Germinal center (tissue), 1 donor: ENCODE measurements around the gene ARHGAP22.
A peak's percentile ranks its signal among the peaks of the same experiment; 100 is the strongest.

Source experiments
- DNase-seq: peaks from one replicate; pipeline ENCODE4 v3.0.0; 2012; ENCODE audit warnings: mixed read lengths, low spot score

Gene ARHGAP22

GRCh38 chr10:48552946-48553564 is 51.8 kb downstream of the ARHGAP22 start:
- no peak for DNase-seq

DNA sequence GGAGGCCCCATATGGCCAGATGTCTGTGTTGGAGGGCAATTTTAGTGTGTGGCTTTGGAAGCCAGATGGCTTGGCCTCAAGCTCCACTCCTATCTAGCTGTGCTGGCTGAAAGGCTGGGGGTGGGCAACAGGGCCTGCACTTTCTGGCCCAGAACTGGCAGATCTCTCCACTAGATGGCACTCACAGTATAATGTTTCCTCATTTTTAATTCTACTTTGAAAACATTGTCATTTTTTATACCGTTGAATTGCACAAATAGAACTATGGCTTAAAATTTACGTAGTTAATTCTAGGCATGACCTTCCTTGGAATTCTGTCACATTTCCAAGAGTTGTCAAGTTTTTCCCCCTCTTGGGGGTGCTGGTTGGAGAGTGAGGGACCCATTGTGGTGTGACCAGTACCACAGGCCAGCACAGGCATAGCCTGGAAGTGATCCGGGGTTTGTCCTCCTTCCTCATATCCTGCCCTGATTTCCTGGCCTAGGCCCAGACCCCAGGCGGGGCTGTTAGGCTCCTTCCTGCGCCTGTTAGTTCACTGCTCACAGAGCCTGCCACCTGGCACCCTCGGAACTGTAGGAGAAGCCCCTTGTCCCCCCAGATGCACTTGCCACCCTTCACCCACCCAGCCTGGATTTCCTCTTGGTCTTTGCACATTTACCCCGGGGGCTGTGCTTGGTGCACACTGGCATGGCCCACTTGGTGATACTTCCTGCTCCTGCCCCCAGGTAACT is 52.8 kb downstream of the ARHGAP22 start:
- DNase-seq = peak; percentile 77

DNA sequence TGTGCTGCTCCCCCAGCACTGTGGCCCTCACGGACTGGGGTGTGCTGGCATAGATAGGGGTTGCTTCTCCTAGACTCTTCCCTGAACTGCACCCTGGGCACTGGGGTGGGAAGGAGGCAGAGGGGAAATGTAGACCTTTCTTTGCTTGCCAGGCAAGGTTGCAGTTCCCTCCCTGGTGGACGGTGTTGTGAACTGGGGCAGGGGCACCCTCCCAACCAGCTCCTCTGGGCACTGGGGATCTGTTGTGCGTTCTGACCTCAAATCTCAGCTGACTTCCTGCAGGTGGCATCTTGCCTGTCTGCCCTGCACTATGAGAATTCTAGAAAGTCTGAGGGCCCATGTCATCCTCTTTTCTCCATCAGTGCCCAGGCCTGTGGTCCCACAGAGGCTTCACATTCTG is 53.9 kb downstream of the ARHGAP22 start:
- no peak for DNase-seq

DNA sequence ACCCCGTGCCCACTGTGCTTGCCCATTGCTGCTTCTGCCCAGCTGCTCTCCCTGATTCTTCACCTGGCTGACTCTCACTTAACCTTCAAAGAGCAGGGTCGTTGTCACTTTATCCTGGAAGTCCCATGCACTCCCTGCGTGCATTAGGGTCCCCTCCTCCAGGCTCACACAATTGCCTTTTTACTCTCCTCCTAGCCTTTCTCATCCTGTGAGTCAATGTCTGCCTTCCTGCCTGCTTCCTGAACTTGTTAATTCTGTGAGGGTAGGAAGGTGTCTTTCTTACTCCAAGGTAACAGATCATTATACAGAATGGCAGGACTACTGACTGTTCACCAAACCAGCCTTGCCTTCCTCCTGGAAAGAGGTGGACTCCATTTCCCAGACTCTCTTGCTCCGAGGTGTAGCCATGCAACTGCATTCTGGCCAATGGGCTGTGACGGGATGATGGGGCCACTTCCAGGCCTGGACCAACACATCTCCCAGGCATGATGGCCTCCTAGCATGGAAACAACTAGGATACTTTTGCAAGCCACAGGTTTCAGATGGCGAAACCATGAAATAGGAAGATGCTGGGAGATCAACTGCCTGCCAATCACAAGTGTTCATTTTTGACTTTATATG is 54.7 kb downstream of the ARHGAP22 start:
- no peak for DNase-seq

GRCh38 chr10:48549236-48549635 is 55.6 kb downstream of the ARHGAP22 start:
- no peak for DNase-seq

- no peak for DNase-seq
These were observed 56.2 kb downstream of the ARHGAP22 start for GRCh38 chr10:48548531-48549135.

DNA sequence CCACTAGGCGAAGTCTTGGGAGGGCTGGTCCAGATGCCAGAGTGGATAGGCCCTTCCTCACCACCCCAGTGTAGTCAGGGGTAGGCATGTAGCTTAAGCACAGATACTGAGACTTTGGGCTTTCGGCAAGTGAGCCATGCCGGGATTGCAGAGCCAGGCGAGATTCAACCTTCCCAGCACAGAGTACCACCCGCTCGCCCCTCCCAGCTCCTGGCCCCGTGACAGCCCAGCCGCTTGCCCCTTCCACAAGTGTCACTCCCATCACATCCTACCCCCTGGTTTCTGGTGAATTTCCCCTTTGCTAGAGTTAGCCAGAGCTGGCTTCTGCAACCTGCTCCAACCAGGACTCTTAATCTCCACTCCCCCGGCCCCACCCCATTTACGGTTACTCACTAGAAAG is 56.9 kb downstream of the ARHGAP22 start:
- no peak for DNase-seq

DNA sequence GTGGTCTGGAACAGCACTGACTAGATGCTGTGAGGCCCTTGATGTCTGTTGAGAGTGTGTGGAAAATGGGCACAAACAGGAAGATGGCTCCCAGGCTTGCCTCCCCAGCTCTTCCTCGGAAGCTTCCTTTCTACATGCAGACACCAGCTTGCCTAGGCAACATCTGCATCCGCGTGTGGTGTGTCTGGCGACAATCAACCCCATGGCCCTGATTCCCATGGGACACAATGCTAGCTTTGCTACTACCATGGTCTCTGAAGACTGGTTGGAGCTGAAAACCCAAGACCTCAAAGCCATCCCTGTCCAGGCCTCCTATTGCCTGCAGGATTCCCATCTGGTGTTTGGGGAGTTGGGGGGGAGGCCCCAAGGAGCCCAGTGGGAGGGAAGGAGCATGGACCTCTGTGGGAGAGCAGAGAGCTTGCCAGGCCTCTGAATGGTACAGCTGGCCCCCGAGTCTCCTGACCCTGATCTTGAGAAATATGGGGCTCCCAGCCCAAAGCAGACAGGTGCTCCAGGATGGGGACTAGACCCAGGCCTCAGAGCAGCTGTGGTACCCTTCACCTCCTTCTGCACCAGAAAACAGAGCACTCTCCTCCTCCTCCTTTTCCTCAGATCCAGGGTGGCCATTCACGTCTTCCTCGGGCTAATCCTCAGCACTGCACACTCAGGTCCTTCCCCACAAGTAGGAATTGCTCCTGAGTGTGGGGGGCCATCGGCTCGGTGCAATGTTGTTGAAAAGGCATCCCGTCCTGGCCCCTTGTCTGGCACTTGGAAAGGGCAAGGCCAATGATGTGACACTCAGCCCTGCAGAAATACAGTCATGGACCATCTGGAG is 57.6 kb downstream of the ARHGAP22 start:
- DNase-seq = no peak

DNA sequence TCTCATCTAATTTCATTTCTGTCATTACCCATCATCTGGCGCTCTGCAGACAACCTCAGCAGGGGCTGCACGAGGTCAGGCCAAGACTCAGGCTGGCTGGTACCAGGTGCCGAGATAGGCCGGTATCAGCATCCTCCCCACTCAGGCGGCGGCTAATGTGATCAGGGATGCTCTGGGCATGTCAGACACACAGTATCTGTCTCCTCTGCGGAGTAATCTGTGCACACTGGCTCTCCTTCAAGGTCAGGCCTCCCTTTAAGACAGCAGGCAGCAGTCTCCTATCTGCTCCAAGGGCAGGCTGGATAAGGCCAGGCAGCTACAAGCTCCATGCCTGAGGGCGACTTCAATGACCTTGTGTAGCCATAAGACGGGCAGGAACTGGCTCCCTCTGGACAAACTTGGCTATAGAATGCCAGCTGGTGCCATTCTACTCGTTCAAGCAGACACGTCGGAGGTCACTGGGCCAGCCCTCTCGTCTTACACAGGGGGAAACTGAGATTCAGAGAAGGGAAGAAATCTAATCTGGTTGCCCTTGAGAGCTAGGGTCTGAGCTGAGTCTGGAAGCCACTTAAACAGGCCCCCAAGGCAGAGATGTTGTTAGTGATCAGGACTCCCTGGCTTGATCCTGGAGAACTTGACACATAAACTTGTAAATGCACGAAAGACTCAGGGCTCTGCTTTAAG is 59.3 kb downstream of the ARHGAP22 start:
- no peak for DNase-seq

DNA sequence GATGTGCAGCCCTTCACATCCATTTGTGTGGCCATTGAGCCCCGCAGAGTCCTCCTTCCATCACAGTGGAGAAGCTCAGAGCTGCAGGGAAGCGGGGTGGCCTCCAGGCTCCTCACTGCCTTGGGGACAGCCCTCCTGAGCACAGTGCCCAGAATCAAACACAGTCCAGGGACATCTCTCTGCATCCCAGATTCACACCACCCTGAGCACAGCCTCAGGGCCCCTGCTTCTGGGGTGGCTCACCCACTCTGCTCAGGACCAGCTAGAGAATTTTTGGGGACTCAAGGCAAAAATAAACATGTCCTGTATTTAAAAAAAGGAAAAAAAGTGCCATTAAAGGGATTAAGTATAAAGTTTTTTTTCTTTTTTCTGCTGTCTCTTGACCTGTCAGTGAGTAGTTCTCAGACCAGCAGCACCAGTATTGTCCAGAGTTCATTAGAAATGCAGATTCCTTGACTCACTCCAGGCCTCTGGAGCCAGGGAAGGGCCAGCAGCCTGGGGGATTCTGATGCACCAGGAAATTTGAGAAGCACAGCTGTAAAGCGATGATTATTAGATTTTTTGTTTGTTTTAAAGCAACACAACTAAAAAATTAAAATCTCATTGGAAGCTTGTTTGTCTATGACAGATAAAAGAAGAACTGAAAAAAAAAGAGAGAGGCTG is 61.6 kb downstream of the ARHGAP22 start:
- DNase-seq = no peak

GRCh38 chr10:48542471-48543181 is 62.2 kb downstream of the ARHGAP22 start:
- DNase-seq = no peak

DNA sequence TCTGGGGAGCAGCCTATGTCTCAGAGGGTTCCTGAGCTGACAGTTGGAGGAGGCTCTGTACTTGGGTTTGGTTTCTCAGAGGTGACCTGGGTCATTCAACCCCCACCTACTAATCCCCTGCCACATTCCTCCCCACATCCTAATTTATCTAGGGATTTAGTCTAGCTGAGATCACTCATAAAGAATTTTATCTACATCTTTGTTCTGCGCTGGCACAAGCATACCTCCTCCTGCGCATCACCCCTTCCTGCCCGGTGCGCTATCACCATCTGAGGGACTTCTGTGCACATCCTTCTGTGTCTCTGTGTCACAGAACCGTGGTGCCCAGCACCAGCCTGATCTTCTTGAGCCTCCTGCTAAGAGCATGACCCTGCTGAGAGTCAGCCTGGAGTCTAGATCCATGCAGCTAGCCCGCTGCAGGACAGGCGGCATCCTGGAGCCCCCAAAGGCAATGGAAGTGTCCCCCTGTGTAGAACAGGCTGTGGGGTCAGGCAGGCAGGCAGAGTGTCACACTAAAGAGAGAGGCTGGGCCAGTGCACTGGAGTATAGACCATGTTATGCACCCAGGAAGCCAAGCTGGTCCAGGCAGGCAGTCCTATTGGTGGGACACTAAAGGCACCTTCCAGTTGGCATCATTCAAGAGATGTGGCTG is 63.6 kb downstream of the ARHGAP22 start:
- DNase-seq = no peak

DNA sequence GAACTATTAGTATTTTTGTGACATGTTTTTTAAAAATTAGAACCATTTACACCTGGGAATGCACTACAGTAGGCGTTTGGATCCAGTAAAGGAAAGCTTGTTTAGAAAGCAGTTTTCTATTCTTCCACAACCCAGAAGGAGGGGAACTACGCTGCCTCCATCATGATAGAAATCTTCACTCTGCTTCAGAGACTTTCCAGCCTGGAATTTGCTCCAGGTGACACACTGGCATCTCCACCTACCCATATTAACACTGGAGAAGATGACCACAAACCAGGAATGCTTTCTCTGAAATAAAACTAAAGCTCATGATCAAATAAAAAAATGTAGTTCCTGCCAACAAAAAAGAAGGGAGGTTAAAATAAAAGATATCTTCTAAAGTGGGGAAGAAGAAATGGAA is 66.3 kb downstream of the ARHGAP22 start:
- no peak for DNase-seq

DNA sequence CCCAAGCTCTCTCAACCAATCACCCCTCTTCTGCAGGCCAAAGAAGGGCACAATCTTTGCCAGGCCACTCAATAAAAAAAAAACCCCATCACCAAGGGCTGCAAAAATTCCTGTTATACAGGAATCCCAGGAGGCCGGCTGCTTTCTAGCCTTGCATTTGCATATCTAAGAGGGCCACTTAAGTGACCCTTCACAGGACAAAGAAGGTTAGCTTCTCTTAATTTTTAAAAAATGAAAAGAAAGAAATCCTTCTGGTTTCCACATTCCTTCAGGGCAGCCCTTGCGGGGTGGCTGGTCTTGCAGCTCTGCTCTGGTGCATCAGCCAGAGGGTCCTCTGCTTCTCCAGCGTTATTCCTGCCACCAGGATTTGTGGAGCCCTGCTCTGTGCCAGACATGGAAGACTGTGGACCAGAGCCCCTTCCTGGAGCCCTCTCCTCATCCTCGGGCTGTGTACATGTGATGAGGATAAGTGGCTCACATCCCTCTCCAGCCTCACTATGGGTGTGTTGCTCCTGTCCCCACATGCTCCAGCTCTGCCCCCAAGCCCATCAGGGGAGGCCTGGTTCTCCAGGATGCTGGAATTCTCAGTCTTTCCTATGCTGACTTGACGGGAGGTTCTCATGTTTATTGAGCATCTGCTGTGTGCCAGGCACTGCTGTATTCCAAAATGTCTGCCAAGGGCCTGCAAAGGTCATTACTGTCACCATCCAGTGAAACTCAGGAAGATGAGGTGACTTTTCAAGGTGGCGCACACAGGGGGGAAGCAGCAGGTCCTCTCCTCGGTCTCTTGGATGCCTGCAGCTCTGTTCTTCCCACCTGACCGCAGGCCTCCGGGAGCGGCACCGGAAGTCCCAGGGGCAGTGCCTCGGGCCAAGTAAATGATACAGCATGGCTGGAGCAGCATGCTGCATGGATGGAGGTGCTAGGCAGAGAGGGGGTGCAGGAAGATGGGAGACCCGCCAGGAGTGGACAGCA is 67.7 kb downstream of the ARHGAP22 start:
- DNase-seq = no peak

- no peak for DNase-seq
These were observed 68.7 kb downstream of the ARHGAP22 start for GRCh38 chr10:48536156-48536500.

DNA sequence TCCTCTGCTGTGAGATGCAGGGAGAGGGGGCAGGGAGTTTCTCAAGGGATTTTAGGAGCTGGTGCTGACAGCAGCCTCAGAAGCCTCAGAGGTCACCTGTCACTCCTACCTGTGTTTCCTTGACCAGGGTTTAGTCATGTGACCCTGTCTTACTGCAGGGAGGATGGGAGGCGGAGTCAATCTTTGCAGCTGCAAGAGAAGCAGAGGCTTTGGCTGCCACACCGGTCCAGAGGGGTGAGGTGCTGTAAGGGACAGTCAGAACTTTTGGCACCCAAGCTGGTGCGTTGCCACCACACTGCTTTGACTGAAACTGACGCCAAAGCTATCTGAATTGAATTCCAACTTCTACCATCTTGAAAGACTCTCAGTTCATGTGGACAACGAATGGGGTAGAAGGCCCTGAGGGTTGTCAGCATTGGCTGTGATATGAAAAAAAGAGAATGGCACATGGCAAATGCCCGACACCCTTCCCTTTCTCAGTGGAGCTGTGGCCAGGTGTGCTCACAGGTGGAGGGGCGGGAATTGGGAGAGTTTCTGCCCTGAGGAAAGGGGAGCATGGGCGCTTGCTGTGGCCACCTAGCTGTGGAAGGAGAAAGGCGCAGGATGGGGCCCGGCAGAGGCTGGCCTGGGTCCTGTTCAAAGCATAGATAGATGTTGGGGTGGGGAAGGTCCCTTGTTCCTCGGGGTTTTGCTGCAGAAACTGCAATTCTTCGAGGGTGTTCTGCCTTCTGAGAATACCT is 69.3 kb downstream of the ARHGAP22 start:
- DNase-seq = no peak

- no peak for DNase-seq
These were observed 70.7 kb downstream of the ARHGAP22 start for GRCh38 chr10:48533951-48534720.
